Measurements from ENCODE around the gene BSX. TPM values are rescaled to one million over a fixed set of nuclear protein-coding genes. Genes with fewer than 3 reads are reported as not detected.

The BSX gene
- total and polyA plus RNA-seq, 2 donors (not counting 1 experiment from before 2014, with no cell fraction given), result not detected

- ChIA-PET CTCF (interaction anchor here (1.5 kb wide), 1 partner anchor 70 kb away, joined by 3 read pairs; no protein-coding TSS in a partner anchor), POLR2A (no interaction called here)
- peaks cover 0 to 69% (median 63%) of the 10 kb centered on the region in 4 experiments for H3K27me3 ChIP-seq (replicated peaks in 1 of 4; ENCODE audit: control extremely low read depth in 1 of 4, control insufficient read depth in 3 of 4, insufficient read depth in 4 of 4, low read length in 3 of 4)
- ATAC-seq (ENCODE audit: low read depth) (no peak), DNase-seq (peak; percentile 15)
- H3K79me2 ChIP-seq (ENCODE audit: control insufficient read depth, insufficient read depth, low read length), result no peaks in the 10 kb centered on the region
- peak overlapping the region; percentile 59 for H3K9ac ChIP-seq (ENCODE audit: low read length)
- H3K27ac Mint-ChIP-seq, result no peak overlapping the region
- intact Hi-C loops (cut with micrococcal nuclease), result no loop called here
- 18% methylated on average over 20 of the region's 26 CpGs for WGBS (ENCODE audit: insufficient coverage)
- no peaks in the 10 kb centered on the region for H3K9me3 Mint-ChIP-seq (ENCODE audit: insufficient read depth)
- no peaks in the 10 kb centered on the region for H4K20me1 ChIP-seq (ENCODE audit: control insufficient read depth, insufficient read depth, low read length, poor library complexity, severe bottlenecking)
- TF ChIP-seq, protein P1, sequence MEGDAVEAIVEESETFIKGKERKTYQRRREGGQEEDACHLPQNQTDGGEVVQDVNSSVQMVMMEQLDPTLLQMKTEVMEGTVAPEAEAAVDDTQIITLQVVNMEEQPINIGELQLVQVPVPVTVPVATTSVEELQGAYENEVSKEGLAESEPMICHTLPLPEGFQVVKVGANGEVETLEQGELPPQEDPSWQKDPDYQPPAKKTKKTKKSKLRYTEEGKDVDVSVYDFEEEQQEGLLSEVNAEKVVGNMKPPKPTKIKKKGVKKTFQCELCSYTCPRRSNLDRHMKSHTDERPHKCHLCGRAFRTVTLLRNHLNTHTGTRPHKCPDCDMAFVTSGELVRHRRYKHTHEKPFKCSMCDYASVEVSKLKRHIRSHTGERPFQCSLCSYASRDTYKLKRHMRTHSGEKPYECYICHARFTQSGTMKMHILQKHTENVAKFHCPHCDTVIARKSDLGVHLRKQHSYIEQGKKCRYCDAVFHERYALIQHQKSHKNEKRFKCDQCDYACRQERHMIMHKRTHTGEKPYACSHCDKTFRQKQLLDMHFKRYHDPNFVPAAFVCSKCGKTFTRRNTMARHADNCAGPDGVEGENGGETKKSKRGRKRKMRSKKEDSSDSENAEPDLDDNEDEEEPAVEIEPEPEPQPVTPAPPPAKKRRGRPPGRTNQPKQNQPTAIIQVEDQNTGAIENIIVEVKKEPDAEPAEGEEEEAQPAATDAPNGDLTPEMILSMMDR (IDR thresholded peaks at IDR 0.05), result peak; percentile 12
- no peak for TF ChIP-seq EZH2 (IDR thresholded peaks at IDR 0.05; ENCODE audit: borderline replicate concordance, insufficient read depth, low read depth, low read length, poor library complexity, severe bottlenecking)
- peaks cover 76% of the 10 kb centered on the region for H3K27me3 Mint-ChIP-seq
- peaks cover 0 to 27% (median 0%) of the 10 kb centered on the region in 3 donors for H3K9me3 ChIP-seq (ENCODE audit: control extremely low read depth in 1 of 3, control insufficient read depth in 2 of 3, insufficient read depth in 1 of 3, low read length in 2 of 3)
- no peak overlapping the region for H3K27ac ChIP-seq (ENCODE audit: low read length in 2 of 2)
- H3K4me3 ChIP-seq (ENCODE audit: control extremely low read depth in 1 of 5, extremely low read depth in 1 of 5, insufficient read depth in 1 of 5, low read depth in 2 of 5, low read length in 4 of 5), result peak overlapping the region in 4 of 5 experiments; percentile 36 to 71 (median 59)
- H3K36me3 ChIP-seq (replicated peaks in 1 of 2; ENCODE audit: control extremely low read depth in 1 of 2, control insufficient read depth in 1 of 2, extremely low read depth in 1 of 2, insufficient read depth in 2 of 2, low read length in 1 of 2), result no peaks in the 10 kb centered on the region
- peaks cover 14% of the 10 kb centered on the region for H3K4me1 Mint-ChIP-seq
- peak overlapping the region; percentile 85 for H3K4me2 ChIP-seq (replicated peaks; ENCODE audit: low read depth, low read length, poor library complexity, severe bottlenecking)
- H2AFZ ChIP-seq (ENCODE audit: insufficient read depth, low read depth, low read length, poor library complexity, severe bottlenecking), result peak overlapping the region; percentile 59
- H3K4me1 ChIP-seq (ENCODE audit: control insufficient read depth in 2 of 2, insufficient read depth in 2 of 2, low read length in 2 of 2), result peaks cover 18 to 27% of the 10 kb centered on the region in 2 donors
- peak overlapping the region; percentile 82 for H3K4me3 Mint-ChIP-seq
Observed at GRCh38 chr11:122983438-122984185, 2.0 kb upstream of the BSX start.
